Measurements from ENCODE around the gene HIVEP3. TPM values are rescaled to one million over a fixed set of nuclear protein-coding genes. Genes with fewer than 3 reads are reported as not detected.

Gene HIVEP3
- total RNA-seq, 1 donor from 2014 or later: 3.6 TPM

DNA sequence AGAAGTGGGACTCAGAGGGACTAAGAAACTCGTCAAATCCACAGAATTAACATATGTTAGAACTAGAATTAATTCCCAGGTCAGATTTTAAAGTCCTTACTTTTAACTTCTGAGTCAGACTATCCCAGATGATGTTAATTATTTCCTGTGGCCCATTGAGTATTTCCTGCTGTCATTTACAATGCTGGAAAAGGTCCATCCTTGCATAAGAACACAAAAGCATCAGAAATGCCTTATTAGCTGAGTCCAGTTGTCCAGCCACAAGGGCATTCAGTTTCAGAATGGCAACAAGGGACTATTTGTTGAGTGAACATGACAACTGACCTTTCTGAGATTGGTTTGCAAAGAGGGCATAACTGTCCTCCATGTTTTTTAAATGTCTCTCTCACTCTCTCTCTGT lies 16.5 kb upstream of the HIVEP3 start:
- peaks cover 13% of the 10 kb centered on the region for H3K9me3 Mint-ChIP-seq (ENCODE audit: low read depth)
- no peak for TF ChIP-seq CTCF (IDR thresholded peaks at IDR 0.05)
- no peak for DNase-seq (ENCODE audit: low spot score)
- peaks cover 28% of the 10 kb centered on the region for H3K27me3 Mint-ChIP-seq (ENCODE audit: low read depth)
- no peaks in the 10 kb centered on the region for H3K4me1 Mint-ChIP-seq (ENCODE audit: low read depth)
- H3K36me3 Mint-ChIP-seq (ENCODE audit: low read depth): peaks cover 2% of the 10 kb centered on the region
- H3K27ac Mint-ChIP-seq (ENCODE audit: unreplicated experiment): no peak overlapping the region
- no peak overlapping the region for H3K4me3 Mint-ChIP-seq (ENCODE audit: unreplicated experiment)

GRCh38 chr1:41933106-41933505 lies 14.4 kb upstream of the HIVEP3 start:
- Mint-ChIP-seq H3K36me3 (ENCODE audit: low read depth) (peaks cover 2% of the 10 kb centered on the region), H3K27ac (ENCODE audit: unreplicated experiment) (no peak overlapping the region), H3K27me3 (ENCODE audit: low read depth) (peaks cover 24% of the 10 kb centered on the region), H3K4me3 (ENCODE audit: unreplicated experiment) (no peak overlapping the region), H3K4me1 (ENCODE audit: low read depth) (no peaks in the 10 kb centered on the region), H3K9me3 (ENCODE audit: low read depth) (peaks cover 14% of the 10 kb centered on the region)
- no peak for TF ChIP-seq CTCF (IDR thresholded peaks at IDR 0.05)
- no peak for DNase-seq (ENCODE audit: low spot score)

GRCh38 chr1:41931578-41931977 lies 12.9 kb upstream of the HIVEP3 start:
- Mint-ChIP-seq H3K9me3 (ENCODE audit: low read depth) (peaks cover 14% of the 10 kb centered on the region), H3K36me3 (ENCODE audit: low read depth) (peaks cover 2% of the 10 kb centered on the region)

GRCh38 chr1:41927118-41927517 lies 8.4 kb upstream of the HIVEP3 start:
- Mint-ChIP-seq H3K36me3 (ENCODE audit: low read depth) (no peaks in the 10 kb centered on the region), H3K9me3 (ENCODE audit: low read depth) (peaks cover 8% of the 10 kb centered on the region), H3K4me1 (ENCODE audit: low read depth) (no peaks in the 10 kb centered on the region), H3K4me3 (ENCODE audit: unreplicated experiment) (no peak overlapping the region), H3K27ac (ENCODE audit: unreplicated experiment) (no peak overlapping the region), H3K27me3 (ENCODE audit: low read depth) (peaks cover 15% of the 10 kb centered on the region)
- TF ChIP-seq CTCF (IDR thresholded peaks at IDR 0.05): no peak
- no peak for DNase-seq (ENCODE audit: low spot score)

More at GRCh38 chr1:41931578-41931977, 12.9 kb upstream of the HIVEP3 start:
- H3K27ac Mint-ChIP-seq (ENCODE audit: unreplicated experiment): no peak overlapping the region
- no peak overlapping the region for H3K4me3 Mint-ChIP-seq (ENCODE audit: unreplicated experiment)
- DNase-seq (ENCODE audit: low spot score): no peak
- no peaks in the 10 kb centered on the region for H3K4me1 Mint-ChIP-seq (ENCODE audit: low read depth)
- H3K27me3 Mint-ChIP-seq (ENCODE audit: low read depth): peaks cover 22% of the 10 kb centered on the region
- no peak for TF ChIP-seq CTCF (IDR thresholded peaks at IDR 0.05)

DNA sequence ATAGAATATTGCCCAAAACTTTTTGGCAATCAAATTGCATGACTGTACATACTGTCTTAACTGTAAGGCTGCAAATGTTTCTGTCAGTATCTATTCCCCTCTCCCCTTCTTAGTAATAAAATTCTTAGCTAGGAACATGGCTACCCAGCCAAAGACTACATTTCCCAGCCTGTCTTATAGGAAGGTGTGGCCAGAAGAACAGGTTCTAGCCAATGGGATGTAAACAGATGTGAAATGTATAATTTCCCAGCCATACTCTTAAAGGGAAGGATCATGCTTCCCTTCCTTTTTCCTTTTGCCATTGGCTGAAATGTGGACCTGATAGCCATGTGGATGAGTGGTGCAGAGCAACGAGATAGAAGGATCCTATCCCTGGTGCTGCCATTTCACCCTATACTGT lies 7.0 kb upstream of the HIVEP3 start:
- H3K9me3 Mint-ChIP-seq (ENCODE audit: low read depth): peaks cover 8% of the 10 kb centered on the region
- DNase-seq (ENCODE audit: low spot score): no peak
- H3K4me1 Mint-ChIP-seq (ENCODE audit: low read depth): no peaks in the 10 kb centered on the region
- no peak for TF ChIP-seq CTCF (IDR thresholded peaks at IDR 0.05)
- H3K36me3 Mint-ChIP-seq (ENCODE audit: low read depth): no peaks in the 10 kb centered on the region
- peaks cover 4% of the 10 kb centered on the region for H3K27me3 Mint-ChIP-seq (ENCODE audit: low read depth)
- no peak overlapping the region for H3K27ac Mint-ChIP-seq (ENCODE audit: unreplicated experiment)
- no peak overlapping the region for H3K4me3 Mint-ChIP-seq (ENCODE audit: unreplicated experiment)

All from chondrocyte (in vitro differentiated cells).